Left lung (tissue), 10 donors: ENCODE results near the gene PTTG1IP. TPM values are rescaled to one million over a fixed set of nuclear protein-coding genes. Genes with fewer than 3 reads are reported as not detected.
A peak's percentile ranks its signal among the peaks of the same experiment; 100 is the strongest.

ENCODE experiments used
- ATAC-seq: fragments of 200-7000 bp; cut with Tn5 transposase; one replicate; pipeline ENCODE4 v1.9.1; 2020; ENCODE audit warnings: moderate library complexity
- DNase-seq, 4 donors: peaks; one replicate each; pipeline ENCODE4 v3.0.0-alpha.2; 2013 to 2020
- H3K27ac ChIP-seq, 2 donors: fragments of 200-600 bp; sonication (generic) in 1 of 2; one replicate each; pipeline versions ENCODE4 v1.5.0 to v1.8.0; 2020 to 2021
- H3K27me3 ChIP-seq, 2 donors: fragments of 200-600 bp; sonication (generic) in 1 of 2; one replicate each; pipeline versions ENCODE4 v1.5.0 to v1.8.0; 2020 to 2021
- H3K36me3 ChIP-seq, 2 donors: fragments of 200-600 bp; sonication (generic) in 1 of 2; one replicate each; pipeline versions ENCODE4 v1.5.0 to v1.8.0; 2020 to 2021
- H3K4me1 ChIP-seq, 2 donors: fragments of 200-600 bp; one replicate each; pipeline ENCODE4 v1.8.0; 2021
- H3K4me3 ChIP-seq, 2 donors: fragments of 200-600 bp; sonication (generic) in 1 of 2; one replicate each; pipeline versions ENCODE4 v1.5.0 to v1.8.0; 2020 to 2021; ENCODE audit warnings: mild to moderate bottlenecking in 1 of 2
- H3K9me3 ChIP-seq, 2 donors: fragments of 200-600 bp; sonication (generic) in 1 of 2; one replicate each; pipeline versions ENCODE4 v1.5.0 to v1.8.0; 2020 to 2021
- CTCF ChIP-seq, 2 donors: fragments of 200-600 bp; sonication (generic) in 1 of 2; IDR thresholded peaks; one replicate each; pipeline versions ENCODE4 v1.5.0 to v1.8.0; 2021; ENCODE audit warnings: antibody characterized with exemption in 2 of 2
- intact Hi-C, 2 donors: fragments of 100-400 bp; cut with DNase I; formaldehyde crosslinking; loops; one replicate each; pipeline versions ENCODE4 v1.11.2 to v1.14.2; 2022
- polyA plus RNA-seq, 6 donors: library from polyadenylated mRNA; unstranded; fragments of 120-200 nt; gene quantifications; one replicate each; pipeline ENCODE4 v1.2.1, GENCODE V29; 2013; ENCODE audit not compliant: insufficient read length in 6 of 6
- total RNA-seq, 2 donors: library from RNA; stranded (reverse); fragmentation: NEBNext Ultra II Directional; extraction: Animal tissue kit (Norgen Biotek cat#: 25700); gene quantifications; one replicate each; pipeline ENCODE4 v1.2.1, GENCODE V29; 2021
- donor health status: DM: no; HTN: yes; CAD: no.
- donor health status: DM: no; HTN: no; CAD: no.

Gene PTTG1IP
- total and polyA plus RNA-seq, 8 donors = 195 to 263 (median 217) TPM

GRCh38 chr21:44919913-44920693 is 46.6 kb upstream of the PTTG1IP start:
- peaks cover 0 to 9% of the 10 kb centered on the region in 2 donors for H3K36me3 ChIP-seq
- intact Hi-C loops = no loop called here
- peak overlapping the region; percentile 19 to 93 for H3K27ac ChIP-seq
- peak overlapping the region; percentile 22 to 80 for H3K4me3 ChIP-seq
- no peaks in the 10 kb centered on the region for H3K9me3 ChIP-seq
- H3K27me3 ChIP-seq = peaks cover 0 to 15% of the 10 kb centered on the region in 2 donors
- TF ChIP-seq CTCF (IDR thresholded peaks at IDR 0.05) = no peak
- DNase-seq (peak in 1 of 4 donors; percentile 73), ATAC-seq (no peak)
- H3K4me1 ChIP-seq = peaks cover 0 to 78% of the 10 kb centered on the region in 2 donors

- Histone ChIP-seq H3K36me3 (peaks cover 0 to 9% of the 10 kb centered on the region in 2 donors), H3K27me3 (peaks cover 0 to 15% of the 10 kb centered on the region in 2 donors), H3K9me3 (no peaks in the 10 kb centered on the region), H3K4me1 (peaks cover 0 to 78% of the 10 kb centered on the region in 2 donors), H3K4me3 (peak overlapping the region; percentile 22 to 80), H3K27ac (peak overlapping the region in 1 of 2 donors; percentile 93)
- DNase-seq (peak in 2 of 4 donors; percentile 76 to 91), ATAC-seq (peak; percentile 27)
- no peak for TF ChIP-seq CTCF (IDR thresholded peaks at IDR 0.05)
- intact Hi-C loops = no loop called here
These were observed 45.8 kb upstream of the PTTG1IP start for GRCh38 chr21:44919111-44919912.

- H3K4me1 ChIP-seq = peaks cover 0 to 78% of the 10 kb centered on the region in 2 donors
- peaks cover 0 to 9% of the 10 kb centered on the region in 2 donors for H3K36me3 ChIP-seq
- intact Hi-C loops = no loop called here
- H3K4me3 ChIP-seq = peak overlapping the region in 1 of 2 donors; percentile 80
- H3K9me3 ChIP-seq = no peaks in the 10 kb centered on the region
- H3K27ac ChIP-seq = no peak overlapping the region
- TF ChIP-seq CTCF (IDR thresholded peaks at IDR 0.05) = no peak
- no peak for ATAC-seq
- peak in 1 of 4 donors; percentile 62 for DNase-seq
- peaks cover 0 to 15% of the 10 kb centered on the region in 2 donors for H3K27me3 ChIP-seq
These were observed 45.1 kb upstream of the PTTG1IP start for GRCh38 chr21:44918581-44919033.

- Histone ChIP-seq H3K9me3 (no peaks in the 10 kb centered on the region), H3K27ac (peak overlapping the region in 1 of 2 donors; percentile 37), H3K27me3 (peaks cover 0 to 15% of the 10 kb centered on the region in 2 donors), H3K4me3 (peak overlapping the region in 1 of 2 donors; percentile 80), H3K36me3 (peaks cover 0 to 9% of the 10 kb centered on the region in 2 donors), H3K4me1 (peaks cover 0 to 79% of the 10 kb centered on the region in 2 donors)
- TF ChIP-seq CTCF (IDR thresholded peaks at IDR 0.05) = no peak
- peak in 1 of 4 donors; percentile 73 for DNase-seq
- no peak for ATAC-seq
- intact Hi-C loops = no loop called here
These were observed 44.6 kb upstream of the PTTG1IP start for GRCh38 chr21:44918107-44918470.
